ENCODE measurements around the gene ZPBP2. TPM values are rescaled to one million over a fixed set of nuclear protein-coding genes. Genes with fewer than 3 reads are reported as not detected.
A peak's percentile ranks its signal among the peaks of the same experiment; 100 is the strongest.

The ZPBP2 gene
- total and polyA plus RNA-seq, 2 of the 13 experiments (the other 11 are each of a cell fraction or from before 2014, with no cell fraction given), result not detected

GRCh38 chr17:39863918-39864746 lies 3.9 kb upstream of the ZPBP2 start, which contains the start of gene IKZF3 (continued):
- TF ChIP-seq PATZ1 (CRISPR knock-in tag; IDR thresholded peaks at IDR 0.05) (peak; percentile 56; the same call in 1 of the 2 replicates), ZNF790 (CRISPR knock-in tag; IDR thresholded peaks at IDR 0.05; ENCODE audit: borderline replicate concordance) (peak; percentile 90; the same call in 1 of the 2 replicates), SRF (IDR thresholded peaks at IDR 0.05; ENCODE audit: low read depth, low read length) (no peak), ZNF75D (CRISPR knock-in tag; IDR thresholded peaks at IDR 0.05; ENCODE audit: borderline replicate concordance) (no peak; the same call in 1 of the 2 replicates), EP300 (IDR thresholded peaks at IDR 0.05; ENCODE audit: low read depth in 2 of 2, low read length in 2 of 2) (0 out of 4 replicates have a peak, but pooled peaks of 1 of the 2 experiments have one; percentile 10), EP300 (CRISPR knock-in tag; IDR thresholded peaks at IDR 0.05; ENCODE audit: borderline replicate concordance) (peak; percentile 68), SATB2 (CRISPR knock-in tag; IDR thresholded peaks at IDR 0.05) (peak; percentile 97), STAT5B (CRISPR knock-in tag; IDR thresholded peaks at IDR 0.05) (0 out of 2 replicates have a peak, but pooled peaks have one; percentile 71), ZIK1 (CRISPR knock-in tag; IDR thresholded peaks at IDR 0.05; ENCODE audit: borderline replicate concordance, low read depth) (peak; percentile 98), SP140L (CRISPR knock-in tag; IDR thresholded peaks at IDR 0.05; ENCODE audit: borderline replicate concordance) (peak; percentile 95; the same call in 1 of the 2 replicates), HCFC1 (IDR thresholded peaks at IDR 0.05; ENCODE audit: low read depth, low read length) (no peak), ZSCAN22 (CRISPR knock-in tag; IDR thresholded peaks at IDR 0.05) (no peak), ZFX (CRISPR knock-in tag; IDR thresholded peaks at IDR 0.05; ENCODE audit: low read depth) (peak; percentile 73), NFKBIZ (CRISPR knock-in tag; IDR thresholded peaks at IDR 0.05) (peak; percentile 94), NFIC (IDR thresholded peaks at IDR 0.05; ENCODE audit: low read length) (0 out of 2 replicates have a peak, but pooled peaks have one; percentile 28), NR2C2 (CRISPR knock-in tag; IDR thresholded peaks at IDR 0.05; ENCODE audit: borderline replicate concordance) (no peak; the same call in 1 of the 2 replicates), SALL2 (CRISPR knock-in tag; IDR thresholded peaks at IDR 0.05) (peak; percentile 65; the same call in 1 of the 2 replicates), SAFB2 (CRISPR knock-in tag; IDR thresholded peaks at IDR 0.05; ENCODE audit: borderline replicate concordance, low read depth) (peak; percentile 94), CHD2 (IDR thresholded peaks at IDR 0.05; ENCODE audit: low read depth, low read length) (no peak), BCL6 (CRISPR knock-in tag; IDR thresholded peaks at IDR 0.05) (peak; percentile 77)
- TF ChIP-seq, protein P1, sequence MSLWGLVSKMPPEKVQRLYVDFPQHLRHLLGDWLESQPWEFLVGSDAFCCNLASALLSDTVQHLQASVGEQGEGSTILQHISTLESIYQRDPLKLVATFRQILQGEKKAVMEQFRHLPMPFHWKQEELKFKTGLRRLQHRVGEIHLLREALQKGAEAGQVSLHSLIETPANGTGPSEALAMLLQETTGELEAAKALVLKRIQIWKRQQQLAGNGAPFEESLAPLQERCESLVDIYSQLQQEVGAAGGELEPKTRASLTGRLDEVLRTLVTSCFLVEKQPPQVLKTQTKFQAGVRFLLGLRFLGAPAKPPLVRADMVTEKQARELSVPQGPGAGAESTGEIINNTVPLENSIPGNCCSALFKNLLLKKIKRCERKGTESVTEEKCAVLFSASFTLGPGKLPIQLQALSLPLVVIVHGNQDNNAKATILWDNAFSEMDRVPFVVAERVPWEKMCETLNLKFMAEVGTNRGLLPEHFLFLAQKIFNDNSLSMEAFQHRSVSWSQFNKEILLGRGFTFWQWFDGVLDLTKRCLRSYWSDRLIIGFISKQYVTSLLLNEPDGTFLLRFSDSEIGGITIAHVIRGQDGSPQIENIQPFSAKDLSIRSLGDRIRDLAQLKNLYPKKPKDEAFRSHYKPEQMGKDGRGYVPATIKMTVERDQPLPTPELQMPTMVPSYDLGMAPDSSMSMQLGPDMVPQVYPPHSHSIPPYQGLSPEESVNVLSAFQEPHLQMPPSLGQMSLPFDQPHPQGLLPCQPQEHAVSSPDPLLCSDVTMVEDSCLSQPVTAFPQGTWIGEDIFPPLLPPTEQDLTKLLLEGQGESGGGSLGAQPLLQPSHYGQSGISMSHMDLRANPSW (CRISPR knock-in tag; IDR thresholded peaks at IDR 0.05; ENCODE audit: borderline replicate concordance), result no peak
- TF ChIP-seq, protein P2, sequence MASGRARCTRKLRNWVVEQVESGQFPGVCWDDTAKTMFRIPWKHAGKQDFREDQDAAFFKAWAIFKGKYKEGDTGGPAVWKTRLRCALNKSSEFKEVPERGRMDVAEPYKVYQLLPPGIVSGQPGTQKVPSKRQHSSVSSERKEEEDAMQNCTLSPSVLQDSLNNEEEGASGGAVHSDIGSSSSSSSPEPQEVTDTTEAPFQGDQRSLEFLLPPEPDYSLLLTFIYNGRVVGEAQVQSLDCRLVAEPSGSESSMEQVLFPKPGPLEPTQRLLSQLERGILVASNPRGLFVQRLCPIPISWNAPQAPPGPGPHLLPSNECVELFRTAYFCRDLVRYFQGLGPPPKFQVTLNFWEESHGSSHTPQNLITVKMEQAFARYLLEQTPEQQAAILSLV (CRISPR knock-in tag; IDR thresholded peaks at IDR 0.05; ENCODE audit: borderline replicate concordance), result peak; percentile 99
- TF ChIP-seq, protein P3, sequence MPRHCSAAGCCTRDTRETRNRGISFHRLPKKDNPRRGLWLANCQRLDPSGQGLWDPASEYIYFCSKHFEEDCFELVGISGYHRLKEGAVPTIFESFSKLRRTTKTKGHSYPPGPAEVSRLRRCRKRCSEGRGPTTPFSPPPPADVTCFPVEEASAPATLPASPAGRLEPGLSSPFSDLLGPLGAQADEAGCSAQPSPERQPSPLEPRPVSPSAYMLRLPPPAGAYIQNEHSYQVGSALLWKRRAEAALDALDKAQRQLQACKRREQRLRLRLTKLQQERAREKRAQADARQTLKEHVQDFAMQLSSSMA (CRISPR knock-in tag; IDR thresholded peaks at IDR 0.05), result peak; percentile 95; the same call in 1 of the 2 replicates
